ENCODE measurements around the gene KCNK15.

DNA sequence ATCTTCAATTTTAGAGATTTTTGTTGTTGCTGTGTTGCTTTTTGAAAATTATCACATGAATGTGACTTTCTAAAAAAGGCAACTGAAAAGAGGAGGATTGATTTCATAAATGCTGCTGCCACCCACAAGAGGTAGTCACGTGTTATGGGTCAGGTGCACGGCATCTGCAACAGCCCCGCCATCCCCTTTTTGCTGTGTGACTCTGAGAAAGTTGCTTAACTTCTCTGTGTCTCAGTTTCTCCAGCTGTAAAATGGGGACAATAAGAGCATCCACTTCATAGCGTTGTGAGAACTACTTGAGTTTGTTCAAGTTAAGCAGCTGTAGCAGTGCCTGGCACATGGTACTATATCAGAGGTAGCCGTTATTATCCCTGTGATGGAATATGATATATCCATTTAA, 19.8 kb upstream of the KCNK15 start:
- TF ChIP-seq, protein P1, sequence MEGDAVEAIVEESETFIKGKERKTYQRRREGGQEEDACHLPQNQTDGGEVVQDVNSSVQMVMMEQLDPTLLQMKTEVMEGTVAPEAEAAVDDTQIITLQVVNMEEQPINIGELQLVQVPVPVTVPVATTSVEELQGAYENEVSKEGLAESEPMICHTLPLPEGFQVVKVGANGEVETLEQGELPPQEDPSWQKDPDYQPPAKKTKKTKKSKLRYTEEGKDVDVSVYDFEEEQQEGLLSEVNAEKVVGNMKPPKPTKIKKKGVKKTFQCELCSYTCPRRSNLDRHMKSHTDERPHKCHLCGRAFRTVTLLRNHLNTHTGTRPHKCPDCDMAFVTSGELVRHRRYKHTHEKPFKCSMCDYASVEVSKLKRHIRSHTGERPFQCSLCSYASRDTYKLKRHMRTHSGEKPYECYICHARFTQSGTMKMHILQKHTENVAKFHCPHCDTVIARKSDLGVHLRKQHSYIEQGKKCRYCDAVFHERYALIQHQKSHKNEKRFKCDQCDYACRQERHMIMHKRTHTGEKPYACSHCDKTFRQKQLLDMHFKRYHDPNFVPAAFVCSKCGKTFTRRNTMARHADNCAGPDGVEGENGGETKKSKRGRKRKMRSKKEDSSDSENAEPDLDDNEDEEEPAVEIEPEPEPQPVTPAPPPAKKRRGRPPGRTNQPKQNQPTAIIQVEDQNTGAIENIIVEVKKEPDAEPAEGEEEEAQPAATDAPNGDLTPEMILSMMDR (conservative IDR thresholded peaks at IDR 0.05; ENCODE audit: low read length), result no peak
- no peak for TF ChIP-seq EZH2phosphoT487 (IDR thresholded peaks at IDR 0.05; ENCODE audit: borderline replicate concordance)
